Heart left ventricle (tissue), 16 donors: Measurements from ENCODE around the gene PTPMT1. TPM values are rescaled to one million over a fixed set of nuclear protein-coding genes. Genes with fewer than 3 reads are reported as not detected.
A peak's percentile ranks its signal among the peaks of the same experiment; 100 is the strongest.

Experiments
- ATAC-seq, 4 donors: fragments of 200-7000 bp; cut with Tn5 transposase; one replicate each; pipeline ENCODE4 v1.9.1; 2020 to 2022; ENCODE audit warnings: moderate library complexity in 4 of 4, mild to moderate bottlenecking in 3 of 4, moderate number of reproducible peaks in 1 of 4
- DNase-seq, 5 donors: peaks; one replicate each; pipeline ENCODE4 v3.0.0-alpha.2; 2020
- H3K27ac ChIP-seq, 12 donors: fragments of 200-600 bp; sonication (generic) in 4 of 12; one replicate each; pipeline versions ENCODE4 v1.5.0 to v1.8.0; 2016 to 2022; ENCODE audit warnings: mild to moderate bottlenecking in 2 of 12
- H3K27me3 ChIP-seq, 9 donors: fragments of 200-600 bp; sonication (generic) in 2 of 9; one replicate each; pipeline versions ENCODE4 v1.5.1 to v1.8.0; 2016 to 2022; ENCODE audit warnings: mild to moderate bottlenecking in 3 of 9
- H3K36me3 ChIP-seq, 9 donors: fragments of 200-600 bp; sonication (generic) in 2 of 9; one replicate each; pipeline versions ENCODE4 v1.5.0 to v1.8.0; 2018 to 2022; ENCODE audit warnings: mild to moderate bottlenecking in 2 of 9
- H3K4me1 ChIP-seq, 12 donors: fragments of 200-600 bp; sonication (generic) in 4 of 12; one replicate each; pipeline versions ENCODE4 v1.5.0 to v1.8.0; 2016 to 2022; ENCODE audit warnings: mild to moderate bottlenecking in 3 of 12
- H3K4me3 ChIP-seq, 12 donors: fragments of 200-600 bp; sonication (generic) in 4 of 12; one replicate each; pipeline versions ENCODE4 v1.5.0 to v1.8.0; 2017 to 2022; ENCODE audit warnings: mild to moderate bottlenecking in 9 of 12, moderate library complexity in 4 of 12
- H3K9me3 ChIP-seq, 12 donors: fragments of 200-600 bp; sonication (generic) in 4 of 12; one replicate each; pipeline versions ENCODE4 v1.5.0 to v1.8.0; 2016 to 2022; ENCODE audit warnings: mild to moderate bottlenecking in 1 of 12
- POLR2A ChIP-seq, 2 donors: fragments of 450-650 bp; IDR thresholded peaks; one replicate each; pipeline ENCODE4 v1.6.1; 2017; ENCODE audit warnings: antibody characterized with exemption in 2 of 2, mild to moderate bottlenecking in 2 of 2, moderate library complexity in 2 of 2
- WGBS, 4 donors: extraction: QIAGEN DNeasy Blood & Tissue Kit in 2 of 4; methylation state at CpG; one replicate each; pipeline versions ENCODE4 v1.1.5 to v1.1.7; 2013 to 2018; 5-methylcytosine and 5-hydroxymethylcytosine counted together
- intact Hi-C, 10 donors: fragments of 100-400 bp; cut with DNase I; formaldehyde crosslinking; loops; one replicate each; pipeline versions ENCODE4 v1.11.1 to v1.14.2; 2022
- polyA plus RNA-seq, 2 donors: library from polyadenylated mRNA; stranded (reverse); fragments of 200-250 nt; gene quantifications; one replicate each; pipeline ENCODE4 v1.2.3, GENCODE V29; 2013
- total RNA-seq, 9 donors: library from RNA; depleted of rRNA in 2 of 9; stranded (reverse); fragments of >200 nt in 2 of 9; fragmentation: NEBNext Ultra II Directional in 3 of 9; extraction: Animal tissue kit (Norgen Biotek cat#: 25700) in 3 of 9; gene quantifications; one replicate each; pipeline versions ENCODE4 v1.1.0 to v1.2.4, GENCODE V29; 2016 to 2023
- TF ChIP-seq, protein P1 (sequence below), 12 donors: fragments of 200-600 bp; sonication (generic) in 4 of 12; IDR thresholded peaks; one replicate each; pipeline versions ENCODE4 v1.5.0 to v1.8.0; 2018 to 2022; ENCODE audit warnings: antibody characterized with exemption in 12 of 12, mild to moderate bottlenecking in 5 of 12
- donor health status: ischemic (EF 13 %, LVEDD 7.1; RV severe dilation, severe dysfunction).
- donor health status: healthy with polysubstance abuse.
- donor health status: DM: no; HTN: yes; CAD: no.
- donor health status: DM: no; HTN: no; CAD: no.
- donor health status: ischemic (EF 25% LVEDD 6.9; RV normal size, moderate dysfunction).
- donor health status: ischemic (EF 25% LVEDD 5.7; RV mildly dilated, moderate dysfunction).
- donor health status: healthy.
- donor health status: DM: yes; HTN: yes; CAD: no.
- donor health status: ischemic (EF 35%, LVEDD 5.7; RV mildly dilated, moderate dysfunction).
- donor health status: nonischemic (EF 11% LVEDD 7.7; RV severe dilation, severe dysfunction).
- donor health status: DM: yes; HTN: yes; CAD: no.
- donor health status: PGD.
- donor health status: ischemic (EF 29% LVEDD 5.4; RV normal size, mild dysfunction).
- donor health status: nonischemic (EF 23%, LVEDD 6.1; RV moderate dilation, normal function).

The PTPMT1 gene
- total and polyA plus RNA-seq, 11 donors = 17.4 to 77.4 (median 24.5) TPM

GRCh38 chr11:47577460-47578041 lies 12.2 kb downstream of the PTPMT1 start:
- Histone ChIP-seq H3K4me3 (peak overlapping the region in 9 of 12 donors; percentile 76 to 100 (median 96)), H3K27ac (no peak overlapping the region), H3K4me1 (peaks cover 9 to 50% (median 36%) of the 10 kb centered on the region in 12 donors), H3K36me3 (peaks cover 0 to 74% (median 69%) of the 10 kb centered on the region in 9 donors), H3K9me3 (no peaks in the 10 kb centered on the region), H3K27me3 (no peaks in the 10 kb centered on the region)
- no peak for DNase-seq
- intact Hi-C loops = loop anchor here in 1 of 10 donors (2.0 to 5.0 kb wide), 2 partner anchors 25 to 100 kb away; partner anchors contain the start of gene CELF1
- WGBS, 4 donors = 73 to 76% (median 74%) methylated on average over 13 of the region's 13 CpGs
- ATAC-seq = no peak
- TF ChIP-seq, protein P1, sequence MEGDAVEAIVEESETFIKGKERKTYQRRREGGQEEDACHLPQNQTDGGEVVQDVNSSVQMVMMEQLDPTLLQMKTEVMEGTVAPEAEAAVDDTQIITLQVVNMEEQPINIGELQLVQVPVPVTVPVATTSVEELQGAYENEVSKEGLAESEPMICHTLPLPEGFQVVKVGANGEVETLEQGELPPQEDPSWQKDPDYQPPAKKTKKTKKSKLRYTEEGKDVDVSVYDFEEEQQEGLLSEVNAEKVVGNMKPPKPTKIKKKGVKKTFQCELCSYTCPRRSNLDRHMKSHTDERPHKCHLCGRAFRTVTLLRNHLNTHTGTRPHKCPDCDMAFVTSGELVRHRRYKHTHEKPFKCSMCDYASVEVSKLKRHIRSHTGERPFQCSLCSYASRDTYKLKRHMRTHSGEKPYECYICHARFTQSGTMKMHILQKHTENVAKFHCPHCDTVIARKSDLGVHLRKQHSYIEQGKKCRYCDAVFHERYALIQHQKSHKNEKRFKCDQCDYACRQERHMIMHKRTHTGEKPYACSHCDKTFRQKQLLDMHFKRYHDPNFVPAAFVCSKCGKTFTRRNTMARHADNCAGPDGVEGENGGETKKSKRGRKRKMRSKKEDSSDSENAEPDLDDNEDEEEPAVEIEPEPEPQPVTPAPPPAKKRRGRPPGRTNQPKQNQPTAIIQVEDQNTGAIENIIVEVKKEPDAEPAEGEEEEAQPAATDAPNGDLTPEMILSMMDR (IDR thresholded peaks at IDR 0.05) = no peak
- no peak for TF ChIP-seq POLR2A (IDR thresholded peaks at IDR 0.05)

DNA sequence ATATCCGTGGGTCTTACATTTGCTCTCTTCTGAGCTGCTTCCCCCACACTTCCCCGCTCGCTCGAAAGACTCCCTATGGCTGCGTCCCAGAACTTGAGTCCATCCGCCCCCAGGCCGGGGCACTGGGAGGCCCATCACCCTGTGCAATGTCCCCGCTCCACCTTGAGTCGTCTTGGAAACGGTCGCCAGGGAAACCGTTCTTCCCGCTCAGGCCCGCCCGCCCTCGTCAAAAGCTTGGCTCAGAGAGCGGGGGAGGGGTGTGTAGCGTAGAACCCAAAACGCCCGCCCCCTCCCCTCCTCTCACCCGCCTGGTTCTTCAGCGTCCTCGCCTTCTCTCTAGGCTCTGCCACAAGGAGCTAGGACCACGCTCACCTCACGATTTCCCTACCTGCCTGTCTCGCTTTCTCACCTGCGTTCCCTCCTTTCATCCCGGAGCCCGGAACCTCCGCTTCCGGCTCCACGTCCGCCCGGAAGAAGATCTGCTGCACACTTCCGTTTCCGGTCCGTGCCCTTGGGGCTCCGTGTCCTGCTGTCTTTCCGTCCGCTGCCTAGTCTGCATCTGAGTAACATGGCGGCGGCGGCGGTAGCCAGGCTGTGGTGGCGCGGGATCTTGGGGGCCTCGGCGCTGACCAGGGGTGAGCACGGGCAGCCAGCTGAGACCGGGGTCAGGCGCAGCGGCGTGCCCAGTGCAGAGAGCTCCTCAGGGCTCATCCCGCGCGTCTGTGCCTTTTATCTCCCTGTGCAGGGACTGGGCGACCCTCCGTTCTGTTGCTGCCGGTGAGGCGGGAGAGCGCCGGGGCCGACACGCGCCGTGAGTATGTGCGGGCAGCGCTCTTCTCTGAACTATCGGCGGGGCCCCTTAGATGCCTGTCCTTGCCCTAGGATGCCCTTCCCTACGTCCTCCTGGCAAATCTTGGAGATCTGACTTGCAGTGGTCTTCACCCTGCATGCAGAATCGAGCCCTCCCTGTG lies 13.4 kb downstream of the PTPMT1 start, which contains the start of the genes KBTBD4 and NDUFS3:
KBTBD4 (minus strand) TSS at position 447 of the 971 bp plus-strand sequence; CDS start at position 428, 19 bp downstream.
NDUFS3 (plus strand) TSS at position 551 of the 971 bp plus-strand sequence; CDS start at position 569, 18 bp downstream.
- intact Hi-C loops = loop anchor here in 1 of 10 donors (2.0 to 5.0 kb wide), 2 partner anchors 26 to 102 kb away; partner anchors contain the start of gene CELF1
- DNase-seq (peak; percentile 89 to 92 (median 90)), ATAC-seq (peak; percentile 88 to 97 (median 94))
- Histone ChIP-seq H3K9me3 (no peaks in the 10 kb centered on the region), H3K4me3 (peak within 1 kb of the TSS; percentile 76 to 100 (median 96)), H3K36me3 (peaks cover 0 to 74% (median 69%) of the 10 kb centered on the region in 9 donors), H3K27ac (peak within 1 kb of the TSS; percentile 67 to 95 (median 92)), H3K27me3 (no peaks in the 10 kb centered on the region), H3K4me1 (peaks cover 9 to 37% (median 27%) of the 10 kb centered on the region in 12 donors)
- TF ChIP-seq, protein P1 (IDR thresholded peaks at IDR 0.05) = no peak
- peak in 1 of 2 donors; percentile 47 for TF ChIP-seq POLR2A (IDR thresholded peaks at IDR 0.05)
- WGBS, 4 donors = 0 to 1% (median 0%) methylated on average over 47 to 72 of the region's 72 CpGs

- no peak overlapping the region for H3K4me3 ChIP-seq
- peaks cover 0 to 43% (median 23%) of the 10 kb centered on the region in 12 donors for H3K4me1 ChIP-seq
- 89 to 94% (median 91%) methylated on average over 5 of the region's 5 CpGs for WGBS, 4 donors
- no peak for DNase-seq
- no peak overlapping the region for H3K27ac ChIP-seq
- intact Hi-C loops = no loop called here
- H3K36me3 ChIP-seq = peaks cover 0 to 53% (median 49%) of the 10 kb centered on the region in 9 donors
- ATAC-seq = no peak
- no peaks in the 10 kb centered on the region for H3K9me3 ChIP-seq
- no peaks in the 10 kb centered on the region for H3K27me3 ChIP-seq
- TF ChIP-seq, protein P1 (IDR thresholded peaks at IDR 0.05) = no peak
- TF ChIP-seq POLR2A (IDR thresholded peaks at IDR 0.05) = no peak
These were observed 18.4 kb downstream of the PTPMT1 start for GRCh38 chr11:47583844-47584243.
